Measurements from ENCODE around the gene L2HGDH.

DNA sequence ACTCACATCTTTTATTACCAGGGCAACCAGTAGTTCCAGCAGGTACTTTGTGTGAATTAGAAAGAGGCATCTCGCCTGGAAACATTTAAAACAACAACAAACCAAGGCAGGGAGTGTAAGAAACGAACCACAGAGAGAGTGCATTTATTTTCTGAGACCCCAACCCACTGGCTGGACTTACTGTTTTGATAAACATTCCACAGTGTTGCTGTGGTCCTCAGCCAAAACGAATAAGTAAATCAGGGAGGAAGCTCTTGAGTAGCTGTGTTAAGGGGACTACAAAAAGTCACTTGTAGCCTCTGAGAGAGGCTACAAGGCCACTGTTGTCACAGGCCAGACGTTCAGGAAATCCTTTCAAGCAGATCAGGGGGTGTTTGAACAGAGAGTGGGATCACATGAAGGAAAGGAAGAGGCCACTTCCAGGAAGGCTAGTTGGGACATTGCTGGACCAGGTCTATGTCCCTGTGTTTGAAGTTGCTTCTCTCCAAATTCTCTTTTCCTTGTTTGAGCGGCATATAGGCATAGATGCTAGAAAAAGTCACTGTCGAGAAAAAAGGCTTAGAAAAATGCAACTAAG is 33.9 kb upstream of the L2HGDH start:
- TF ChIP-seq, protein P1, sequence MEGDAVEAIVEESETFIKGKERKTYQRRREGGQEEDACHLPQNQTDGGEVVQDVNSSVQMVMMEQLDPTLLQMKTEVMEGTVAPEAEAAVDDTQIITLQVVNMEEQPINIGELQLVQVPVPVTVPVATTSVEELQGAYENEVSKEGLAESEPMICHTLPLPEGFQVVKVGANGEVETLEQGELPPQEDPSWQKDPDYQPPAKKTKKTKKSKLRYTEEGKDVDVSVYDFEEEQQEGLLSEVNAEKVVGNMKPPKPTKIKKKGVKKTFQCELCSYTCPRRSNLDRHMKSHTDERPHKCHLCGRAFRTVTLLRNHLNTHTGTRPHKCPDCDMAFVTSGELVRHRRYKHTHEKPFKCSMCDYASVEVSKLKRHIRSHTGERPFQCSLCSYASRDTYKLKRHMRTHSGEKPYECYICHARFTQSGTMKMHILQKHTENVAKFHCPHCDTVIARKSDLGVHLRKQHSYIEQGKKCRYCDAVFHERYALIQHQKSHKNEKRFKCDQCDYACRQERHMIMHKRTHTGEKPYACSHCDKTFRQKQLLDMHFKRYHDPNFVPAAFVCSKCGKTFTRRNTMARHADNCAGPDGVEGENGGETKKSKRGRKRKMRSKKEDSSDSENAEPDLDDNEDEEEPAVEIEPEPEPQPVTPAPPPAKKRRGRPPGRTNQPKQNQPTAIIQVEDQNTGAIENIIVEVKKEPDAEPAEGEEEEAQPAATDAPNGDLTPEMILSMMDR (IDR thresholded peaks at IDR 0.05; ENCODE audit: borderline replicate concordance, extremely low read depth, low read length, poor library complexity, severe bottlenecking), result no peak
- TF ChIP-seq EZH2 (IDR thresholded peaks at IDR 0.05; ENCODE audit: borderline replicate concordance, low read depth, low read length, severe bottlenecking), result no peak

Data from DND-41 (cell line).